DOHH2 (cell line): ENCODE measurements around the gene ABTB1.

ENCODE experiments used
- EZH2phosphoT487 ChIP-seq: fragments of 200-600 bp; sonication (generic); IDR thresholded peaks from 2 replicates; pipeline ENCODE4 v1.6.1; 2017; ENCODE audit warnings: borderline replicate concordance, mild to moderate bottlenecking, antibody characterized with exemption, low read length, moderate library complexity, mixed read lengths
- TF ChIP-seq, protein P1 (sequence below): fragments of 200-600 bp; sonication (generic); IDR thresholded peaks from one replicate; pipeline ENCODE4 v1.5.1; 2014; ENCODE audit warnings: antibody characterized with exemption, mild to moderate bottlenecking, low read depth, low read length; ENCODE audit not compliant: poor library complexity, severe bottlenecking

DNA sequence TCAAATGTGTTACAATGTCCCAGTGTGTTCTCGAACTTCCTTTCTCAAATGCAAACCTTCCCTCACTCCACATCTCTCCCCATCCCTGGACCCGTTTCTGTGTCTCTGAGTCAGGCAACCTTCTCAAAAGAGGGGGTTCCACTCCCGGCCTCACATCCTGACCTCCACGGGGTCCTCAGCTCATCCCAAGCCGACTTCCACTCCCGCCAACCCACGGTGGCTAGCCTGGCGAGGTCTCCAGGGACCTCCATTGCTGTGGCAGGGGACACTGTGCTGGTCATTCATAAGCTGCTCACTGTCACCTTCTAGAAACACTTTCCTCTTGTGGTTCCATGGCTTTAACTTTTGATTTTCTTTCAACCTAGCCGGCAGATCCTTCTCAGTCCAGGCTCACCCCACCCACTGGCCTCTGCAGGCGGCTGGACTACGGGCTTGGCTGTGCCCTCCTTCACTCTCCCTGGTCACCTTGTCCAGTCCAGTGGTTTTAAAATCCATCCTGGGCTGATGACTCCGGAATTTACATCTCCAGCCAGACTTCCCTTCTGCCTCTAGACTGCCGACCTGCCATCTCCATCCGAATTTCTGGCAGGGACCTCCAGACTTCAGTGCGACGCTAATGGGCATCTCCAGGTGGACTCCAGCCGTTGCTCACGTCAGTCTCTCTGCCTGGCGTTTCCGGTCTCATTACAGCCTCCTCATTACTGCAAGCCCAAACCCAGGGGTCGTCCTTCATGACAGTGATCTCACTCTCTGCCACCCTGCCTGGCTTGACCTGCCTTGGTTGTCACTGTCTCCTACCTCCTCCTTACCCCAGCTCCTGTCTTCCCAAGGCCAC, 20.0 kb downstream of the ABTB1 start:
- TF ChIP-seq, protein P1, sequence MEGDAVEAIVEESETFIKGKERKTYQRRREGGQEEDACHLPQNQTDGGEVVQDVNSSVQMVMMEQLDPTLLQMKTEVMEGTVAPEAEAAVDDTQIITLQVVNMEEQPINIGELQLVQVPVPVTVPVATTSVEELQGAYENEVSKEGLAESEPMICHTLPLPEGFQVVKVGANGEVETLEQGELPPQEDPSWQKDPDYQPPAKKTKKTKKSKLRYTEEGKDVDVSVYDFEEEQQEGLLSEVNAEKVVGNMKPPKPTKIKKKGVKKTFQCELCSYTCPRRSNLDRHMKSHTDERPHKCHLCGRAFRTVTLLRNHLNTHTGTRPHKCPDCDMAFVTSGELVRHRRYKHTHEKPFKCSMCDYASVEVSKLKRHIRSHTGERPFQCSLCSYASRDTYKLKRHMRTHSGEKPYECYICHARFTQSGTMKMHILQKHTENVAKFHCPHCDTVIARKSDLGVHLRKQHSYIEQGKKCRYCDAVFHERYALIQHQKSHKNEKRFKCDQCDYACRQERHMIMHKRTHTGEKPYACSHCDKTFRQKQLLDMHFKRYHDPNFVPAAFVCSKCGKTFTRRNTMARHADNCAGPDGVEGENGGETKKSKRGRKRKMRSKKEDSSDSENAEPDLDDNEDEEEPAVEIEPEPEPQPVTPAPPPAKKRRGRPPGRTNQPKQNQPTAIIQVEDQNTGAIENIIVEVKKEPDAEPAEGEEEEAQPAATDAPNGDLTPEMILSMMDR = no peak
- TF ChIP-seq EZH2phosphoT487 = no peak
